ENCODE data around the gene TRAF7.

Gene TRAF7

GRCh38 chr16:2165861-2166260 is 10.3 kb downstream of the TRAF7 start:
- Histone ChIP-seq H3K27me3 (ENCODE audit: control insufficient read depth, insufficient read depth, low read length) (no peaks in the 10 kb centered on the region), H3K36me3 (ENCODE audit: control insufficient read depth, insufficient read depth, low read length) (no peaks in the 10 kb centered on the region), H3K79me2 (no peaks in the 10 kb centered on the region), H3K9me3 (ENCODE audit: control insufficient read depth, low read length) (no peaks in the 10 kb centered on the region), H2AFZ (no peak overlapping the region), H3K27ac (no peak overlapping the region), H3K4me2 (ENCODE audit: low read length) (no peak overlapping the region), H3K4me1 (no peaks in the 10 kb centered on the region), H3K4me3 (ENCODE audit: low read depth, low read length) (no peak overlapping the region), H3K9ac (no peak overlapping the region)
- TF ChIP-seq CTCF (IDR thresholded peaks at IDR 0.05): no peak

- H3K27me3 ChIP-seq (ENCODE audit: control insufficient read depth, insufficient read depth, low read length): no peaks in the 10 kb centered on the region
- no peak overlapping the region for H3K4me2 ChIP-seq (ENCODE audit: low read length)
Observed at GRCh38 chr16:2166263-2167067, 10.9 kb downstream of the TRAF7 start.

GRCh38 chr16:2167068-2167638 is 11.6 kb downstream of the TRAF7 start:
- Histone ChIP-seq H3K9me3 (ENCODE audit: control insufficient read depth, low read length) (no peaks in the 10 kb centered on the region), H3K4me3 (ENCODE audit: low read depth, low read length) (no peak overlapping the region), H3K27ac (no peak overlapping the region), H2AFZ (no peak overlapping the region), H3K4me2 (ENCODE audit: low read length) (no peak overlapping the region), H3K36me3 (ENCODE audit: control insufficient read depth, insufficient read depth, low read length) (no peaks in the 10 kb centered on the region), H3K27me3 (ENCODE audit: control insufficient read depth, insufficient read depth, low read length) (no peaks in the 10 kb centered on the region), H3K4me1 (no peaks in the 10 kb centered on the region), H3K9ac (no peak overlapping the region), H3K79me2 (no peaks in the 10 kb centered on the region)
- no peak for TF ChIP-seq CTCF (IDR thresholded peaks at IDR 0.05)

More at GRCh38 chr16:2166263-2167067, 10.9 kb downstream of the TRAF7 start:
- no peak overlapping the region for H3K27ac ChIP-seq
- no peaks in the 10 kb centered on the region for H3K36me3 ChIP-seq (ENCODE audit: control insufficient read depth, insufficient read depth, low read length)
- H3K9me3 ChIP-seq (ENCODE audit: control insufficient read depth, low read length): no peaks in the 10 kb centered on the region
- no peak overlapping the region for H3K9ac ChIP-seq
- H3K4me1 ChIP-seq: no peaks in the 10 kb centered on the region
- no peak overlapping the region for H3K4me3 ChIP-seq (ENCODE audit: low read depth, low read length)
- no peak overlapping the region for H2AFZ ChIP-seq
- H3K79me2 ChIP-seq: no peaks in the 10 kb centered on the region
- TF ChIP-seq CTCF (IDR thresholded peaks at IDR 0.05): no peak

- H3K79me2 ChIP-seq: no peaks in the 10 kb centered on the region
- H3K9ac ChIP-seq: no peak overlapping the region
- H3K4me1 ChIP-seq: no peaks in the 10 kb centered on the region
- no peaks in the 10 kb centered on the region for H3K27me3 ChIP-seq (ENCODE audit: control insufficient read depth, insufficient read depth, low read length)
- H3K27ac ChIP-seq: peak overlapping the region; percentile 39
- H3K36me3 ChIP-seq (ENCODE audit: control insufficient read depth, insufficient read depth, low read length): no peaks in the 10 kb centered on the region
- H2AFZ ChIP-seq: no peak overlapping the region
- no peak for TF ChIP-seq CTCF (IDR thresholded peaks at IDR 0.05)
- no peak overlapping the region for H3K4me2 ChIP-seq (ENCODE audit: low read length)
- H3K4me3 ChIP-seq (ENCODE audit: low read depth, low read length): no peak overlapping the region
- H3K9me3 ChIP-seq (ENCODE audit: control insufficient read depth, low read length): no peaks in the 10 kb centered on the region
Observed at GRCh38 chr16:2170080-2170479, 14.5 kb downstream of the TRAF7 start.
